Smooth muscle cell (in vitro differentiated cells): ENCODE measurements around the gene JADE3. TPM values are rescaled to one million over a fixed set of nuclear protein-coding genes. Genes with fewer than 3 reads are reported as not detected.

Source experiments
- DNase-seq: peaks from one replicate; lab custom pipeline; 2025; ENCODE audit not compliant: unreplicated experiment; lab: John Stamatoyannopoulos, UW
- H2AFZ ChIP-seq: fragments of 200-600 bp; sonication (generic); 2 replicates; pipeline ENCODE4 v1.6.0; 2016; ENCODE audit warnings: antibody characterized with exemption, low read depth, mild to moderate bottlenecking
- H3F3A ChIP-seq: fragments of 200-600 bp; sonication (generic); 2 replicates; pipeline ENCODE4 v1.6.0; 2017; ENCODE audit warnings: antibody characterized with exemption, low read depth
- H3K27ac ChIP-seq: fragments of 200-600 bp; sonication (generic); 2 replicates; pipeline ENCODE4 v1.5.1; 2016; ENCODE audit warnings: low read depth, mild to moderate bottlenecking
- H3K27me3 ChIP-seq: fragments of 200-600 bp; sonication (generic); 2 replicates; pipeline ENCODE4 v1.6.1; 2016; ENCODE audit warnings: low read depth, mild to moderate bottlenecking
- H3K36me3 ChIP-seq: fragments of 200-600 bp; sonication (generic); 2 replicates; pipeline ENCODE4 v1.5.1; 2016; ENCODE audit warnings: low read depth
- H3K4me1 ChIP-seq: fragments of 200-600 bp; sonication (generic); 2 replicates; pipeline ENCODE4 v1.5.1; 2016; ENCODE audit warnings: low read depth
- H3K4me2 ChIP-seq: fragments of 200-600 bp; sonication (generic); 2 replicates; pipeline ENCODE4 v1.6.0; 2016; ENCODE audit warnings: mild to moderate bottlenecking
- H3K4me3 ChIP-seq: fragments of 200-600 bp; sonication (generic); 2 replicates; pipeline ENCODE4 v1.5.1; 2016; ENCODE audit warnings: mild to moderate bottlenecking
- H3K79me2 ChIP-seq: fragments of 200-600 bp; sonication (generic); 2 replicates; pipeline ENCODE4 v1.6.0; 2016; ENCODE audit warnings: low read depth, mild to moderate bottlenecking
- H3K9ac ChIP-seq: fragments of 200-600 bp; sonication (generic); 2 replicates; pipeline ENCODE4 v1.6.0; 2016; ENCODE audit warnings: low read depth
- H3K9me3 ChIP-seq: fragments of 200-600 bp; sonication (generic); replicated peaks from 2 replicates; pipeline ENCODE4 v1.5.1; 2016; ENCODE audit warnings: low read depth
- H4K20me1 ChIP-seq: fragments of 200-600 bp; sonication (generic); 2 replicates; pipeline ENCODE4 v1.6.0; 2016; ENCODE audit warnings: low read depth
- CTCF ChIP-seq: fragments of 200-600 bp; sonication (generic); IDR thresholded peaks from 2 replicates; pipeline ENCODE4 v1.5.1; 2017; ENCODE audit warnings: borderline replicate concordance, mild to moderate bottlenecking, antibody characterized with exemption; ENCODE audit not compliant: insufficient read depth, poor library complexity, severe bottlenecking
- WGBS: methylation state at CpG from one replicate; pipeline ENCODE4 v1.1.7; 2016; ENCODE audit warnings: low lambda C conversion rate; 5-methylcytosine and 5-hydroxymethylcytosine counted together
- polyA plus RNA-seq: library from polyadenylated mRNA; unstranded; fragments of >200 nt; fragmentation: Nextera tagmentation; extraction: Ambion mirVana; gene quantifications from 2 replicates; pipeline ENCODE4 v1.2.1, GENCODE V29; 2016
- total RNA-seq: library from RNA; depleted of rRNA; stranded (reverse); fragments of >200 nt; gene quantifications from 2 replicates; pipeline ENCODE4 v1.2.3, GENCODE V29; 2014

The JADE3 gene
- total and polyA plus RNA-seq, 2 experiments from 2014 or later = 2.0 to 6.7 TPM

- Histone ChIP-seq H3K4me3 (no peak overlapping the region), H2AFZ (no peak overlapping the region), H3K36me3 (no peaks in the 10 kb centered on the region), H3F3A (no peaks in the 10 kb centered on the region), H3K27ac (no peak overlapping the region), H3K4me2 (no peak overlapping the region), H3K4me1 (peaks cover 4% of the 10 kb centered on the region), H3K9me3 (peaks cover 3% of the 10 kb centered on the region), H4K20me1 (no peaks in the 10 kb centered on the region), H3K27me3 (no peaks in the 10 kb centered on the region), H3K79me2 (peaks cover 32% of the 10 kb centered on the region), H3K9ac (no peak overlapping the region)
- no peak for DNase-seq
- TF ChIP-seq CTCF = no peak
- 88% methylated on average over 3 of the region's 3 CpGs for WGBS
Observed at GRCh38 chrX:46927718-46928117, 15.5 kb downstream of the JADE3 start.

GRCh38 chrX:46929439-46930261 lies 17.4 kb downstream of the JADE3 start:
- no peak for DNase-seq
- peaks cover 28% of the 10 kb centered on the region for H3K79me2 ChIP-seq
- H3K4me2 ChIP-seq = no peak overlapping the region
- no peaks in the 10 kb centered on the region for H3K36me3 ChIP-seq
- peaks cover 4% of the 10 kb centered on the region for H3K4me1 ChIP-seq
- H3K9me3 ChIP-seq = peaks cover 2% of the 10 kb centered on the region
- WGBS = 54% methylated on average over 3 of the region's 3 CpGs
- no peaks in the 10 kb centered on the region for H4K20me1 ChIP-seq
- no peak overlapping the region for H3K9ac ChIP-seq
- peak overlapping the region; percentile 37 for H2AFZ ChIP-seq
- TF ChIP-seq CTCF = no peak
- peak overlapping the region; percentile 49 for H3K27ac ChIP-seq
- H3K4me3 ChIP-seq = no peak overlapping the region
- no peaks in the 10 kb centered on the region for H3K27me3 ChIP-seq
- no peaks in the 10 kb centered on the region for H3F3A ChIP-seq

- H2AFZ ChIP-seq = no peak overlapping the region
- no peak overlapping the region for H3K9ac ChIP-seq
- H4K20me1 ChIP-seq = no peaks in the 10 kb centered on the region
- no peaks in the 10 kb centered on the region for H3K27me3 ChIP-seq
- no peak overlapping the region for H3K4me2 ChIP-seq
- 81% methylated on average over 4 of the region's 4 CpGs for WGBS
- DNase-seq = no peak
- no peaks in the 10 kb centered on the region for H3K9me3 ChIP-seq
- H3K4me1 ChIP-seq = no peaks in the 10 kb centered on the region
- H3K36me3 ChIP-seq = no peaks in the 10 kb centered on the region
- H3K79me2 ChIP-seq = peaks cover 44% of the 10 kb centered on the region
- no peak overlapping the region for H3K27ac ChIP-seq
- H3F3A ChIP-seq = no peaks in the 10 kb centered on the region
- TF ChIP-seq CTCF = no peak
- H3K4me3 ChIP-seq = no peak overlapping the region
Observed at GRCh38 chrX:46935295-46935694, 23.1 kb downstream of the JADE3 start.

- Histone ChIP-seq H3K4me2 (no peak overlapping the region), H3K4me1 (no peaks in the 10 kb centered on the region), H3K9me3 (no peaks in the 10 kb centered on the region), H3K27ac (no peak overlapping the region), H3K27me3 (no peaks in the 10 kb centered on the region), H3K9ac (no peak overlapping the region), H3K36me3 (no peaks in the 10 kb centered on the region), H3K4me3 (no peak overlapping the region), H3F3A (no peaks in the 10 kb centered on the region), H3K79me2 (peaks cover 43% of the 10 kb centered on the region), H2AFZ (no peak overlapping the region), H4K20me1 (no peaks in the 10 kb centered on the region)
- no peak for DNase-seq
- no peak for TF ChIP-seq CTCF
- 85% methylated on average over 7 of the region's 7 CpGs for WGBS
Observed at GRCh38 chrX:46938589-46938988, 26.4 kb downstream of the JADE3 start.
